Fibroblast of pulmonary artery (primary cell): ENCODE data around the gene TPPP3.

Source experiments
- DNase-seq: peaks from one replicate; pipeline ENCODE4 v3.0.0-alpha.2; 2010; ENCODE audit warnings: low read depth
- H3K4me3 ChIP-seq: replicated peaks from 2 replicates; pipeline ENCODE4 v1.5.1; 2011; ENCODE audit warnings: low read depth, mild to moderate bottlenecking, control low read depth, low read length, moderate library complexity
- TF ChIP-seq, protein P1 (sequence below): IDR thresholded peaks from 2 replicates; pipeline ENCODE4 v1.5.1; 2011; ENCODE audit warnings: mild to moderate bottlenecking, control low read depth, low read length, inconsistent platforms; ENCODE audit errors: missing control alignments

Gene TPPP3

DNA sequence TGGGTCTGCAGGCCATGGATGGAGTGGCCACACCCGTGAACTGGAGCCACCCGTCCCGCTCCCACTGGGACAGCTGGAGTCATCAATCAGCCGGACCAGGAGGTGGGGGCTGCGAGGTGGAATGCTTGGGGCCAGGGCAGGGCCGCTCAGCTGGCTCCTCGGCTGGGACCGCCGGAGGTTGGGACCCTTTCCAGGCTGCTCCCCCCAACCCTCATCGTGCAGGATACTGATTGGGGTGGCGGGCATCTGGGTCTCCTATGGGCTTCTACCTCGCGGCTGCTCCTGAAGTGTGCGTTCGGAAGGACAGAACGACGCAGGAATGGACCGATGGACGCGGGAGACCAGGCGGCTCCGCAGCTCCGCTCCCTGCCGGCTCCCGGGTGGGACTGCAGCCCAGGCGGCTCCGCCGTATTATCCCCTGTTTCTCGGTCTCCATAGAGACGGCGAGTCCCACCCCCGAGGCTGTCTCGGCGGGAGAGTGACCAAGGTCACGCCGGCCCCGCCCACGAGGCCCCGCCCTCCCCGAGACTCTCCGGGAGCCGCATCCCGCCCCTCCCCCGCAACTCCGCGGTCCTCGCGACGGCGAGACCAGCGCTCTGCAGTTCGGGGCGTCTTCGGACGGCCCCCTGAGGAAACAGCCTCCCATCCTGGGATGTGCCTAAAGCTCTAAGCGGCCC, at the start of gene TPPP3:
TSS of gene TPPP3 (minus strand) at position 388 of the 677 bp plus-strand sequence. CDS start 2,387 bp downstream, outside the sequence.
- peak; percentile 73 for DNase-seq
- H3K4me3 ChIP-seq: no peak within 1 kb of the TSS
- TF ChIP-seq, protein P1, sequence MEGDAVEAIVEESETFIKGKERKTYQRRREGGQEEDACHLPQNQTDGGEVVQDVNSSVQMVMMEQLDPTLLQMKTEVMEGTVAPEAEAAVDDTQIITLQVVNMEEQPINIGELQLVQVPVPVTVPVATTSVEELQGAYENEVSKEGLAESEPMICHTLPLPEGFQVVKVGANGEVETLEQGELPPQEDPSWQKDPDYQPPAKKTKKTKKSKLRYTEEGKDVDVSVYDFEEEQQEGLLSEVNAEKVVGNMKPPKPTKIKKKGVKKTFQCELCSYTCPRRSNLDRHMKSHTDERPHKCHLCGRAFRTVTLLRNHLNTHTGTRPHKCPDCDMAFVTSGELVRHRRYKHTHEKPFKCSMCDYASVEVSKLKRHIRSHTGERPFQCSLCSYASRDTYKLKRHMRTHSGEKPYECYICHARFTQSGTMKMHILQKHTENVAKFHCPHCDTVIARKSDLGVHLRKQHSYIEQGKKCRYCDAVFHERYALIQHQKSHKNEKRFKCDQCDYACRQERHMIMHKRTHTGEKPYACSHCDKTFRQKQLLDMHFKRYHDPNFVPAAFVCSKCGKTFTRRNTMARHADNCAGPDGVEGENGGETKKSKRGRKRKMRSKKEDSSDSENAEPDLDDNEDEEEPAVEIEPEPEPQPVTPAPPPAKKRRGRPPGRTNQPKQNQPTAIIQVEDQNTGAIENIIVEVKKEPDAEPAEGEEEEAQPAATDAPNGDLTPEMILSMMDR: peak; percentile 59

DNA sequence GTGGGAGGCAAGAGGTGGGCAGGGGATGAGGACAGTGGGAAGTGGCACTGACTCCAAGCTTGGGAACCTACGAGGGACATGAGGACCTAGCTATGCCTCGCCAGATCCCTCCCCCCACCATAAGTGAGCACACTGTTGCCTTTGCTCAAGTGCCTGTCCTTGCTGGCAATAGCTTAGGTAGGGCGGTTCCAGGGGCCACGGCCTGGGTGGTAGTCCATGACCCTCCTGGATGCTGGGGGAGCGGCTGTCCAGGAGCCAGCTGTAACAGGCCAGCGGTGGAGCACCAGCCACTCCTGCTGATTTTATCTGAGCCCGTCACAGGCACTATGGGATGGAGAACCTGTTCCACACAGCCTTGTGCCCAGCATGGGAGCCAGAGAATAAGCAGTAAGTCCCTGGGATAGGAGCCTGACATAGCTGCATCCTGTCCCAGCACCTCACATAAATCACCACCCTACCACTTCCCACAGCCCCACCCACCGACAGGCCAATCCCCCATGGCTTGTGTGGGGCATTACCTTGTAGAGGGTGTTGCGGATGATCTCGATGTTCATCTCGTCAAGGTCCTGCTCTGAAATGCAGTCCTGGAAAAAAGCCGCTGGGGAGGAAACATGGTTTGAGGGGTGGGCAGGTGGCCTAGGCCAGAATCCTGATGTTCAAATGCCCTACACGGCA, 49.4 kb upstream of the TPPP3 start:
- DNase-seq: no peak
- no peak overlapping the region for H3K4me3 ChIP-seq
- TF ChIP-seq, protein P1: no peak

DNA sequence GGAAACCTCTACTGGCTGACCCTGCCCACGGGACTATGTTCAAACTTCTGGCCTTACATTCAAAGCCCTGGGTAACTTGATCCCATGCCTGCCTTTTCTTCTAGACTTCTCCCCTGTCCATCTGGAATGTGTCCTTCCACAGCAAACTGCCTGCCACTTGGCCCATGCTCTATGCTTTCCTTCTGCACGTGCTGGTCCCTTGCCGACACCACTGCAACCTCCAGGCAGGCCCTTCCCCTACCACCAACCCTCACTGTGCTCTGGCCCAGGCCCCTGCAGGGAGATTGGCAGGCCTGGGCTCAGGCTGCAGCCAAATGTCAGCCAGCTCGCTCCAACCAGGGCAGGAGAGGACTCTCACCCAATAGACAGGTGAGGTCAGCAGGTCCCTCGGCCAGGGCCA, 48.6 kb upstream of the TPPP3 start:
- DNase-seq: no peak
- TF ChIP-seq, protein P1: no peak
- no peak overlapping the region for H3K4me3 ChIP-seq

DNA sequence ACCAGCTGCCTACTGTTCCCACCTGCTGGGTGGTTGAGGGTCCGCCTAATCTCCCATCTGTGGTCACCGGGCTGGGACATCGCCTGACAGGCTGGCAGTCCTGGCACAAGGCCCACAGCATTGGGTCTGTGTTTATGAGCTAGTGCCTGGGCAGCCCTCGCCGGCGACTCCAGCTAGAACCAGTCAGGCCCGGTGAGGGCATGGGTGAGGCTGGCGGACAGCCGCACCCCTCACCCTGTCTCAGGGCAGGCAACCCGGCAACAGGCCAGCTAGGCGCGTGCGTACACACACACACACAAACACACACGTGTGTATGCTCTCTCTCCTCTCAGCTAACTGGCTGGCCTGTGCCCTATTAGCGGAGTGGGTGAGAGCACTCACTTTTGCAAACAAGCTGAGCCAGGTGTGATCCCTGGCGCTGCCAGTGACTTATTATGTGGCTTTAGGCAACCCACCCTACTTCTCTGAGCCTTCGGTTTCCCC, 48.0 kb upstream of the TPPP3 start:
- no peak for DNase-seq
- H3K4me3 ChIP-seq: no peak overlapping the region
- TF ChIP-seq, protein P1: no peak

DNA sequence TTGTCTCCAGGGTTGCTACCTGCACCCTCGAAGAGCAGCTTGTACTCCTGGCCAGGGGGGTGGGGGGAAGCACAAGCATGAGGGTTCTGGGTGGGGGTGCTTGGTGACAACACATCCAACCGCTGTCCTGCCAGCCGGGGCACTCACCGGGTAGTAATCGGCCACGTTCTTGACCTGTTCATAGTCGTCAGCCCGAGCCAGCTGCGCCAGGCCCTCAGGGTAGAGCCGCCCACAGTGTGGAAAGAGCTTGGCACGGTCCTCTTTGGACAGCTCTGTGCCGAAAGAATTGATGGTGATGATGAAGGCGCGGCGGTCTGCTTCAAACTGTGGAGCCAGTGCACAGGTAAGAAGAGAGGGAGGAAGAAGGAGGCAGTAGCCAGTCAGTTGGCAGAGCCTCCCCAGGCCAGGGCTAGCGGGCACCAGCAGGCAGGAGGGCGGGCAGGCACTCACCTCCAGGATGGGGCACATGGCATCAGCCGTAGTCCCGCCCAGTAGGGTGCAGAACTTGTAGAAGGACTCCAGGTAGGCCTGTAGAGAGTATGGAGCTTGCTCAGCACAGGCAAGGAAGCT, 45.6 kb upstream of the TPPP3 start:
- no peak overlapping the region for H3K4me3 ChIP-seq
- DNase-seq: no peak
- TF ChIP-seq, protein P1: no peak

DNA sequence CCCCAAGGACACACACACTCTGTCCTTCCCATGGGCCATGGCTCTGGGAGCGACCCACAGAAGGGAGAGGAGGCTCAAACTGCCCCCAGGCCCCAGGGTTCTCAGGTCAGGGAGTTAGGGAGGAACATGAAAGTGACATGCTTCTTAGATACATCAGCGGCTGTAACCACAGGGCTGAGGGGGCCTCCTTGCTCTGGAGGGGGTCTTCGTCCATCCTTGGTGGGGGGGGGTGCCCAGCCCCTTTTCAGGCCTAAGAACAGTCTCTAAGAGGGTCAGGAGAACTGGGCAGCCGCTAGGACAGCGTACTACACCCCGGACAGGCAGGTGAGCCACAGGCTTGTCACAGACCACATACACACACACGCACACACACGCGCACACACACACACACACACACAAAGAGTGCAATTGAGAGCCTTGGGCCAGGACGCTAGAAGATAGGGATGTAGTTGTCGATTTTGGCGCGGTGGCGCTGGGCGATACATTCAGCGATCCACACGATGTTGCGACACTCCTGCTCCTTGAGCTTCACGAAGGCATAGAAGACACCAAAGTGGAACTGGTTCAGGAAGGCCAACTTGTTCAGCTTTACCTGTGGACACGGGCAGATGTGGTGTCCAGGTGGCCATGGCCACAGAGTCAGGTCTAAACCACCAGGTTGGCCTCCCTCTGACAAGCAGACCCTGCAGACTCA, 44.9 kb upstream of the TPPP3 start:
- TF ChIP-seq, protein P1: no peak
- DNase-seq: no peak
- no peak overlapping the region for H3K4me3 ChIP-seq
